HG02610 (cell line): Measurements from ENCODE around the gene KLHL21.

Experiments used
- ATAC-seq: cut with Tn5 transposase; IDR thresholded peaks from one replicate; pipeline ENCODE4 v1.9.1; 2021; ENCODE audit warnings: mild to moderate bottlenecking, moderate library complexity; ENCODE audit not compliant: unreplicated experiment

KLHL21 gene

DNA sequence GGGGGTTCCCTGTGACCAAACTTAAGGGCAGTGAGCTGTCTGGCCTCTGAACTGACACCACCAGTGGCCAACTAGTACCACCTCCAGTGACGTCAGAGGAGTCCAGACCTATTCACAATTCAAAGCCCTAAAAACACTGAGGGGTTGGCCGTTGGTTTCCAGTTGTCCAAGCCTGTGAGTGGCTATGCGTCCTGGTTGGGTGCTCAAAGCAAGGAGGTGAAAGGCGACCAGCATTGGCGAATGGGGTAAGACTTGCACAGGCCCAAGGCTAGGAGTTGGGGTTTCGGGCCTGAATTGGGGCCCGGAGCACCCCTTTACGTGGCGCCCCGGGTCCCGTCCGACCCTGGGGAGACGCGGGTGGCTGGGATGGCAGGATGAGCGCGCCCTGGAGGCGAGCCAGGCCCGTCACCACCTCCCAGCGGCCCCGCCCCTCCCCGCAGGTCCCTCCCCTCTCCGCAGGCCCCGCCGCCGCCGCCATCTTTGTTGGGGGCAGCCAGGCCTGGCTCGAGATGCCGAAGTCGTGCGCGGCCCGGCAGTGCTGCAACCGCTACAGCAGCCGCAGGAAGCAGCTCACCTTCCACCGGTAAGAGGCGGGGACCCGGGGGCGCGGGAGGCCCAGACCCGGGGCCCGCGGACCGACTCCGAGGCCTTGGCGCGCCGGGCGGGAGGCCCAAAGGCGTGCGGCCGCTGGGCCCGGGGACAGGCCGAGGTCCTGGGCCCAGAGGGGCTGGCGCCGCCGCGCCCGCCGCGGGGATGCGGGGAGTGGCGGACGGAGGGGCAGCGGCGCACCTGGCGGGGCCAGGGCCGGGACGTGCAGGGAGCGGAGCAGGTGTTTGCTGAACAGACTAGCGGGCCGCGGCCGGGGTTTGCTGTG, 22.3 kb upstream of the KLHL21 start, which contains the start of gene THAP3:
Gene THAP3, plus strand, starts transcription at position 159 of the 874 bp plus-strand sequence. Its CDS starts 351 bp downstream, at position 510.
- peak; percentile 74 for ATAC-seq

DNA sequence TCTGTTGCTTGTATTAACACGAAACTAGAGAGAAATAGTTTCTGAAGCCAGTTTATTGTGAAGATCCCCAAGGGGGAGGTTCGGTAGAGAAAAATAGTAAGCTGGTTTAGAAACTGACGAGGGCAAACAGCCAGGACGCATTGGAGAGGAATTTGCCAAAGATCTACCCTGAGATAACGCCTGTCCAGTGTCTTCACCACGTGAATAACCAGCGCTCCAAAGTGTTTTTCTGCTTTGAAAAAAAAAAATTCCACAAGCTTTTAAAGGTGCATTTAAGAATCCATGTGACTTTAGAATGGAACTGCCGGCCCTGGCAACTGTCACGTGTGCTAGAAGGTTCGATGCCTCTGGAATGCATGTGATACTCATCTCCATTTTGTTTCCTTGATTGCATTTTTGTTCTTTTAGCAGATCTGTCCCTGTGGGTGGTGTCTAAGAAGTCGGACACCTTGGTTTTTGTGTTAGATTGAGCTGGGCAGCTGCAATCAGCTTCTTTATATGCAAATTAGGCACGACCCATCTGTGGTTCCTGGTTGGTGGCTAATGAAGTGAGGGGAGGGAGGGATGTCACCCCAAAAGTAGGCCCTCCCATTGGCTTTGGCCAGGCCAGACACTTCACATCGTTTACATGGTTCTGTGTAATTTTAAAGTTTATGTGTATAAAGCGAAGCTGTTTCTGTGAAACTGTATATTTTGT, 20.7 kb upstream of the KLHL21 start:
- no peak for ATAC-seq

DNA sequence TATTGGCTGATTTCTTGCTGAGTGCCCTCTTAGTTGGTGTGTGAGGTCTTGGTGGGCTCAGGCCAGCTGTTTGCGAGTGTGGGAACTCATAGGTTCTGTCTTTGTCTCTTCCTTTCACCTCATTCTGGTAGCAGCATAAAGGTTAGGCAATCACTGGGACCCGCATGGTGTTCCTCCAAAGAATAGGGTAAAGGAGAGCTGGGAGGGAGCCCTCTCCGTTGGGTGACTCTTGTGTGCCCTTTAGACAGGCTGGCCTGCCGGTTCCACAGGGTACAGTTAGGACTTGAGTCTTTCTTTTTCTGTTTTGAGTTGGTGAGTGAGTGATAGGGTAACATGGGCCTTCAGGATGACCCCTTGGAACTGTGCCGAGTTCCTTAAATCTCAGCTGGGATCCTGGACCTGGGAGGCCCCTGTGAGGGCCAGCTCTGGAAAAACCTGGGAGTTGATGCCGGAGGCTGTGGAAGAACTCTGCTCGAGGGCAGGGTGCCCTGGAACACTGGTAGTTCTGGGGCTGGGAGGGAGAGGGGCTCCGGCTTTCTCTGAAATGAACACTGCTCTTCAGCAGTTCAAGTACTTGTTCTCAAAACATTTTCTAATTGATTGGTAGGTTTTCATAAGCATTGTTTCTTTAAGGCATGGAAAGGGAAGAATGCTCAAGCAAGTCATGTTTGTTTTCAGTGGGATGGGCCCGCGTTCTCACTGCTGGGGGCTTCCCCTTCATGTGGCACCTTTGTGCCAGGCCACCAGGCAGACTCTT, 19.9 kb upstream of the KLHL21 start:
- ATAC-seq = no peak

DNA sequence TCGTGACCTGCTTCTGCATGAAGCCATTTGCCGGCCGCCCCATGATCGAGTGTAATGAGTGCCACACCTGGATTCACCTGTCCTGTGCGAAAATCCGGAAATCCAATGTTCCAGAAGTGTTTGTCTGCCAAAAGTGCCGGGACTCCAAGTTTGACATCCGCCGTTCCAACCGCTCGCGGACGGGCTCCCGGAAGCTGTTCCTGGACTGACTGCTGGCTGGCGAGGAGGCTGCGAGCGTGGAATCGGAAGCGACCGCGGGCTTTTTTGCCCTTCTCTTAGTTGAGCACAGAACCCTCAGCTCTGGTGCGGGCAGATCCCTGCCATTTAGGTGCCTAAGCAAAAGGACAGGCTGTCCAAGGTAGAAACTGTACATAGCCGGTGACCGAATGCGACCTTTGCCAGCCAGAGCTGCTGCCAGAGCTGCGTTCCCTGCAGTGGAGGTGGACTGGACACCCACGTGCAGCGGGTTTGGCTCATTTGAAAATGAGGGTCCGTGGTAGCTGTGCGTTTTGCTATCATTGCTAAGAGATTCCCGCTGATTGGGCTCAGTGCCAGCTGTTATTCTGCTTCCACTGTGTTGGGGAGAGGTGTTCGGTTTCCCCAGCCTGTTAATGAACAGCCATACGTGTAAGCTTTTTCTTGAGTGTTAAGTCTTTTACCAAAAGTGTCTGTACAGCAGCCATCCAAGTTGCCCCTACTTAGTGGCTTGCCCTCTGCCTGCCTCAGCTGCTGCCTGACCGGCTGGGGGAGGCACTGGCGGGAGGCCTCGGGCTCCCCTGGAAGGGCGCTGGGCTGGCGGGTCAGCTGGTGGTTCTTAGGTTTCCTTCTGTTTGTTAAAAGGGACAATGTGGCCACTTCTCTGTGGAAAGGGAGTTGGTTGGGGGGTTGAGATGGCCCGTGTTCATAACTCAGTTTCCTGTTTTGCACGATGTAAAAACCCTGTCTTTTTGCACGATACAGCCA, 19.0 kb upstream of the KLHL21 start:
- no peak for ATAC-seq

DNA sequence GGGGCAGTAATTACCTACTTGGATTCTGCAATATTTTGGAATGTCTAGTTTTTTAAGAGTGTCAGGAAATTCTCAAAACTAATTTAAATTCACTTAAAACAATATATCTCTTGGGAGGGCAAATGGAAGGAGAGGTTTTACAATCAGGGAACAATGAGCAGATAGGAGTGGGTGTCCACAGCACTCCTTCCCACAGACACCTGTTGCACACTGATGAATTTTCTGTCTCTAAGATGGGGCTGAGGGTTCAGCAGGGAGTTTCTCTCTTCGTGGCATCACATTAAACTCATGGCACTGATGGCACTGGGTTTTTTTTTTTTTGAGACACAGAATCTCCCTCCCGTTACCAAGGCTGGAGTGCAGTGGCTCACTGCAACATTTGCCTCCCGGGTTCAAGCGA, 16.4 kb upstream of the KLHL21 start:
- ATAC-seq = no peak

DNA sequence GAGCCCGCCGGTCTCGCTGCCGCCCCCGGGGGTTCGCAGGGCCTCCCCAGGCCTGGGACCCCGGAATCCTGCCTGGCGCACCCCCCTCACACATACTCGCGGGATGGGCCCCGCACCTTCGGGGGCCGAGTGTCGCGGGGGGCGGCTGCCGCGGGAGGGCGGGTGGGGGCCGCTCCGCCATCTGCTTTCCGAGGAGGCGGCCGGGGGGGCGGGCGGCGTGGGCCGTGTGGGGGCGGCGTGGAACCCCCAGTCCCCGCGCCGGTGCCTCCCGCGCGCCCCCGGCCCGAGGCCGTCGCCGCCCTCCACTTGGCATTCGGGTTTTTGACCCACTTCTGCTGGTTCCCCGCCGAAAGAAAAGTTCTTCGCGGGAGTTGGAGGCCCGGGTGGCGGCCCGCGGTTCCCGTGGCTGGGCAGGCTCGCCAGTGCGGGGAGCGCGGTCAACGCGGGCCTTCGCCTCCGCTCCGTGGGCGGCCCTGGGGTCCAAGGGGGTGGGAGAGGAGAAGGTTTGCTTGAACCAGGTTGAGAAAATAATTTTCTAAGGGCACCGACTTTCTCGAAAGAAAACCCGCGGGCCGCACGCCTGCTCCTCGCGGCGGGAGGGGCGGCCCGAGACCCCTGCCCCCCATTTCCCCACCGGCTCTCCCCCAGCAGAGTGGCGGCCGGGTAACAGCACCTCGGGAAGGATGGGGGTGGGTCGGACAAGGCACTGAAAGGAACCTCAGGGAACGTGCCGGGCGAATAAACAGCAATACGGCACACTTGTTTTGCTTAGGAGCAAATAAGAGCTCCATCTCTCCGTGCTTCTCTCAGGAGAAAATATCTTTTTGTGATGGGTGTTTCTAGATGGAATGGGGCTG, 12.5 kb upstream of the KLHL21 start:
- ATAC-seq = no peak

DNA sequence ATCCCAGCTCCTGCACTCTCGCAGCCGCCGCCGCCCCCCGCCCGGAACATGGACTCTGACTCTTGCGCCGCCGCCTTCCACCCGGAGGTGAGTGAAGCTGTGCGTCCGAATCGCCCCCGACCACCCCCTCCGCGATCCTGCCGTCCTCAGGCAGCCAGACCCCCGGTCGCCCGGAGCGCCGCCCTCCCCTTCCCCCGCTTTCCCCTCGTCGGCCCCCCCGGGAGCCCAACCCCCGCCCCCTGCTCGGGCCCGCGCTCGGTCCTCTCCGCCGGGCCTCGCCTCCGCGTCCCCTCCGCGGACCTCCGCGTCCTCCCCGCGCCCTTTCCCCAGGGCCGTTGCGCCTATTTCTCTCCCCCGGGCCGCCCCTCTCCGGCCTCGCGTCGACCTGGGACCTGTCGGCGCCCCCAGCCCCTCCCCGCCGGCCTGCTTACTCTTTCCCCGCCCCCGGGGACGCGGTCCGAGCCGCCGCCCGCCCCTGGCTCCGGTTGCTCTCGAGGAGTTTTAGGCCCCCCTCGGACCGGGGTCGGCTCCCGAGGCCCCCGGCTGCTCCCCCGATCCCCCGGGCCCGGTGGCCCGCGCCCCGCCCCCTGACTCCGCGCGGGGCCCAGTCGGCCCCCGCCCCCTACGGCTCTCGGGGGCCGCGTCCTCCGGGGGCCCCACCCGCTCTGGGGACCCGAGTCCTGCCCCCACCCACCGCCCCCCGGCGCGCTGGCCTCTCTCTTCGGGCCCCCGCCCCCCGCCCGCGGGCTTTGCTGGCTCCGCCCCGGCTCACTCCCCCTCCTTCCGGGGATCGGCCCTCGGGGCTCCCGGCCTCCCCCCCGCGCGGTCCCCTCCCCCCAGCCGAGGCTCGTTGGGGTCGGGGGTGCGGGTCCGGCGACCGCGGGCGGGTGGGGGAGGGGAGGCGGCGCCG, 11.6 kb upstream of the KLHL21 start:
- no peak for ATAC-seq

DNA sequence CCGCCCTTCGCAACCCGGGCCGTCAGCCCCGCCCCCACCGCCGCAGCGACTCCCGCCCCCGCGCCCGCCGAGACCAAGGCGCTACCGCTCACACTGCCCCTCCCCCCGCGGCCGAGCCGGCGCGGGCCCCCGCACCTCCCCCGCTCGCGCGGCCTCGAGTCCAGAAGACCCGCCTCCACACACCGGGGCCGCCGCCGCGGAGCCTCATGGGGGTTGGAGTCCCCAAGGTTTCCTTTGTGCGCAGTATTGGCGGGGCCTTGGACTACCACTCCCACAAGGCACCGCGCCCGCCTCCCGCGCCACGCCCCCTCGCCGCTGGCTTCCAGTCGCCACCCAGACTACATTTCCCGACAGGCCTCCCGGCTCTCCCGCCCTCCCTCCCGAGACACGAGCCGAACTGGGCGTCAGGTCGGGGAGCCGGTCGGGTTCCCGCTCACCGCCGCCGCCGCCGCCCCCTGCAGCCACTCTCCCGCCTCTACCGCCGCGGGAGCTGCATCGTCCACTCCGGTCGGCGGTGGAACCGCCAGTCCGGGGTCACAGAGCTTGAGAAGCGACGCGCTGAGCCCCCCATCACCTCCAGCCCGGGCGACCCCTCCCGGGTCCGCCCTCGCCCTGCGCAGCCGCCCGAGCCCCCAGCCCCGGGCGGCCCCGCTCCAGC, 10.8 kb upstream of the KLHL21 start, which contains the start of gene PHF13:
Gene PHF13, plus strand, starts transcription at position 371 of the 658 bp plus-strand sequence. CDS start 336 bp downstream, outside the sequence.
- ATAC-seq = peak; percentile 90

DNA sequence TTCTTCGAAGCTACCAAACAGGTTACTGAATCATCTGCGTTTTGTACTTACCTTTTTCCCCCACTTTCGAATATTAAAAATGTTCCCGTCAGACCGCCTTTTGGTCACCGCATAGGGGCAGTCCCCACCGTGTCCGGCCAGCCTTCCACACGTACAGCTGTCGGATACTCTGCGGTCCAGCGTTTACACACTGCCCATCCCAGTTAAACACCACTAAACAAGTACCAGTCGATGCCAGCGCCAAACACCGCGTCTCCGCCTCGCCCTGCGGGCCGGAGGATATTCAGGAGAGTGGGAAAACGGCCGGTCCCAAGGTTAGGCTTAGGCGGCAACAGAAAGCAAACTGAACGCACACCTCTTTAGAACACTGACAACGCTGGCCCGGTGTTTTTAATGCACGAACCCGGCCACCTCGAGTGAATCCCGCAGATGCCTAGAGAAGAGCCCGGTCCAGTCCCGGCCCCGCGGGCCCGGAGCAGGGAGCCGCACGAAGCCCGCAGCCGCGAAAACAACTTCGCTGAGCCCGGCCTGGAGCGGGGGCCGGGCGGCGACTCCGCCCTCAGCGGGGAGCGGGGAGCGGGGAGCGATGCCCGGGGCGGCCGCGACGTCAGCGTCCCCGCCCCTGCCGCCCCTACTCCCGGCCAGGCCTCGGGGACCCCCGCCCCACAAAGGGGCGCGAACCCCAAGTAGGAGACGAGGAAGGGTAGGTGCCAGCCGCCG, 10.1 kb upstream of the KLHL21 start:
- ATAC-seq = peak; percentile 31

DNA sequence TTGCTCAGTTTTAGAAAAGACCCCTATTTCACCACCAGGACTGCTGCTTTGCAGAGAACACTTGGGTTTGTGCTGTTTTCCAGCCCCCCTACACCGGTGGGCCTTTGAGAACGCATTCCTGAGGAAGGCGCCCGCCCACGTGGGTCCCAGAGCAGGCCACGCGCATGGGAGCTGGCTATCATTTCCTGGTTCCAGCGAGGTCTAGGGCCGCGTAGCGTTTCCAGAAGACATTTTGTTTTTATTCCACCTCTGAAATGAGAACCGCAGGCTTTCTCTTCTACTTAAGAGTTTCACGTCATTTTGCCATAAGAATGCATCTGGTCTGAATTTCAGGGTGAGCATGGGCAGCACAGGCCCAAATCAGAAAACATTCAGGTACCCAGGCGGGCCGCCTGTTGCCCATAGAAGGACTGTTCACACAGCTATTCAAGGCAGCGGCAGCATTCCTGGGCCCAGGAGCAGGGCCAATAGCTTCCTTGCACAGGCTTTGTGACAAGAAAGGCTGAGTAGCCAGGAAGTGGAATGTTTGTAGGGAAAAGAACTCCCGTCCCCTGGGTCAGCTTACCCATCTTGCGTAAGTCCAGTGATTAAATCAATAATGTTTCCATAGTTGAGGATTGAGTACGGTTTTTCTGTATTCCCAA, 1.4 kb upstream of the KLHL21 start:
- ATAC-seq = no peak

DNA sequence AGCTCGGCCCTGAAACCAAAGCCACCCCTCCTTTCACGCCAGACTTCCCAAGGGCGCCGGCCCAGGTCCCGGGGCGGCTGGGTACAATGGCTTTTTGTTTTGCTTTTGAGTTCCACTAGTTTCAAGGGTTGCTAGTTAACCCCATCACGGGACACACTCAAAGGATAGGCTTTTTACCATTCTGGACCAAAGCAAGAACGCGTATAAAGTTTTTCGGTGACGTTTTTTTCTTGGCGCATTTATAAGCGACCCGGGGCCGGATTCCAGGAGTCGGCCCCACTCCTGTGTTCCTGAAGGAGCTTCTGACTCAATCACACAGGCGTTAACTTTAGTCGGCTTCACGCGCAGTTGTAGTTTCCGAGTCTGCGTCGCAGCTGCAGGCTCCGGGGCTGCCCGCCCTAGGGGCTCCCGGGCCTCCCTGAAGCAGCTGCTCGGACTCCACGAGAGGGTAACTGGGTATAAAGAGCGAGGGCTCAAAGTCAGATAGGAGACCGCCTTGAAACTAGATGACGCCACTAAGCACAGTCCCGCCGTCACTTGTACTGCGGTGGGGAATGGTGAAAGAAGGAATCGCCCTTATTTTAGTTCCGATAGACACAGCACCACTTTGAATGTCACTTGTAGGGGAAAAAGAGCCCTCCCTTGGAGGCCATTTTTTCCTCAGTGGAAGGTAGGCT, 707 bp upstream of the KLHL21 start:
- ATAC-seq = peak; percentile 15

DNA sequence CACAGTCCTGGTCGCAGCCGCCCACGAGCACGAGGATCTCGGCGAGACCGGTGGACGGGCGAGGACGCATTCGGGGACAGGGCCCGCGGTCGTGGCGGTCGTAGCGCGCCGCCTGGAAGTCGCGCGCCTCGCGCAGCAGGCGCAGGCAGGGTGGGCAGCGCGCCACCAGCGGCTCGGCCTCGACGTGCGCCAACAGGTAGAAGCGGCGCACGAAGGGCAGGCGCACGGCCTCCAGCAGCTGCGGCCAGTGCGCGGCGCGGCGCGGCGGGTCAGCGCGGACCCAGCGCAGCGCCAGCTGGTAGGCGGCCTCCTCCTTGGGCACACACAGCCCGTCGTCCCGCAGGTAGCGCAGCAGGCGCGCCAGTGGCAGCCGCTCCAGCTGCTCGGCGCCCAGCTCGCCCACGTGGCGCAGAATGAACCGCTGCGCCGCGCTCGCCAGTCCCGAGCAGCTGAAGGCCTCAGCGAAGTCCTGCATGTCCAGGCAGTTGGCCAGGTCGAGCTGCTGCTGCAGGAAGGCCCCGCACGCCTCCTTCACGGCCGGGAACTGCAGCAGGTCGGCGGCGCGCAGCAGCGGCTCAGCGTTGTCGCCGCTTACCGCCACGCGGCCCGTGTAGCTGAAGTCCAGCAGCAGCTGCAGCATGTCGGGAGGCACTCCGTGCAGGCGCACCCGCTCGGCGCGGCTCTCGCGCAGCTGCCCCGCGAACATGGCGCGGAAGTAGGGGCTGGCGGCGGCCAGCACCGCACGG, 573 bp downstream of the KLHL21 start:
- ATAC-seq = peak; percentile 26

DNA sequence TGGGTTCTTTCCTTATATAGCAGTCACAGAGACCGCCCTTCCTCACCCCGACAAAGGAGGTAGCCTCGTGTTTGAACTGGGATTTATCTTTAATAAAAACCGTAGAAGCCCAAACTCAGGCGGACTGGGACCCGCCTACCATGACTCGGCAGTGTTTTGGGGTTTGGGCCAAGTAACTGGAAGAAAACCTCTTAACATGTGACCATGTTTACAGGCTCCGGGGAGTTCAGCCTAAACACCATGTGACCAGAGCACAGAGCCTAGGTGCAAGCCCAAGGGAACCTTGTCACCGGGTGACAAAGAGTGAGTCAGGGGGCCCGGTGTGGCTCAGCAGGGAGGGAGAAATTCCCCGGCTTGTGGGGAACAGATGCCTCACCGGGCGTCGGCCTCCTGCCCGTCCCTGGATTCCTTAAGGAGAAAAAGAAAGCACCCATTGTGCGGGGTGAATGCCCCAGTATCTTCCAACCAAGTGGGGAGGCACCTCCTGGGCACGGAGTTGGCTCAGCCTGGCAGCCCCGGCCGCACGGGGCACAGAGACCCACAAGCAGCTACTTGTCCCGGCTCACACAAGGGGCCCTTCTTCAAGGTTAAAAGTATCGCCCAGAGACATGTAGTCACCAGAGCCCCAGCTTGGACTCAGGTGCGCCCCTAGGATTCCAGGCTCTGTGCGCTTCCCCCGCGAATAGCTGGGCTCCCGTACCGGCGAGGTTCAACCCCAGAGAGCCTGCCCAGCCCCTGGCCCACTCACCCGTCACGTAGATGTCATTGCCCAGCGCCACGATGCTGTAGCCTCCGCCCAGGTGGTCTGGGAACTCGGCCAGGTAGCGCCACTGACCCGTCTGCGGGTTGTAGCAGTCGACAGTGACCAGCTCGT, 1.4 kb downstream of the KLHL21 start:
- ATAC-seq = peak; percentile 32

DNA sequence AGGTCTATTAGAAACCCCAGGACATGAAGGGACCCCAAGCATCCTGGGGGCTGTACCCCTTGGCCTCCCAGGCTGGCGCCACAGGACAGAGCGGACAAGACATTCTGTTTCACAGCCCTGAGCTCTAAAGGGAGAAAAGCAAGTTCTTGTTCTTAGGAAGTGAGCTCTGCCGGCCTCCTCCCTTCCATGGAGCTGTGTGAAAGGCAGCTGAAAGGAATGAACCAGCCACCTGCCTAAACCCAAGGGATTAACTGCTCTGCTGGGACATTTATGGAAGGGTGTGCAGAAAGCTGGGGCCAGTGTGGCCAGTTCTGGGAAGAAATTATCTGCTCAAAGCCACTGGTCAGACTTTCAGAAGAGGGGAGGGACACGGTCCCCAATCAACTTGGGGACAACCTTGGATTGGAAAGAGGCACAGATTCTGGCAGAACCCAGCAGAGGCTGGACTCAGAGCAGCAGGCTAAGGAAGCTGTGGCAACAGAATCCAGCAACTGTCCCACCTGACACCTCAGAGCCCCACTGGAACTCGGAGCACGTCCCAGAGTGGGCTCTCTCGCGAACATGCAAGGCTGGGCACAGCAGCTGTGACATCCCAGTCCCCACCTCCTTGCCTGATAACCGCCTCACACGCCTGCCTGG, 2.1 kb downstream of the KLHL21 start:
- peak; percentile 14 for ATAC-seq
